IMR-90 (cell line): Measurements from ENCODE around the gene DGKZ. TPM values are rescaled to one million over a fixed set of nuclear protein-coding genes. Genes with fewer than 3 reads are reported as not detected.
A peak's percentile ranks its signal among the peaks of the same experiment; 100 is the strongest.

Source experiments
- ATAC-seq: fragments of 200-7000 bp; cut with Tn5 transposase; 2 replicates; pipeline ENCODE4 v1.9.1; 2020; ENCODE audit warnings: low read depth, mild to moderate bottlenecking, moderate library complexity
- BruUV-seq: library from RNA; stranded (reverse); fragments of 400-500 nt; replicated peaks from 2 replicates; lab custom pipeline; 2021; lab: Mats Ljungman, UMichigan
- CTCF ChIA-PET: fragments of 300-600 bp; formaldehyde crosslinking; extraction: SDS; loops from one replicate; lab custom pipeline; 2021; ENCODE audit warnings: antibody characterized with exemption; lab: Yijun Ruan, JAX
- POLR2A ChIA-PET: fragments of 300-600 bp; sonication (Branson Sonifier 250); formaldehyde crosslinking; loops from one replicate; lab custom pipeline; 2022; ENCODE audit warnings: antibody characterized with exemption; ENCODE audit not compliant: unreplicated experiment; lab: Charles Lee
- DNase-seq: peaks from one replicate; pipeline ENCODE4 v3.0.0; 2013
- H2AFZ ChIP-seq: replicated peaks from 2 replicates; pipeline ENCODE3; 2013; ENCODE audit warnings: low read length, mild to moderate bottlenecking; ENCODE audit not compliant: poor library complexity
- H2AK5ac ChIP-seq: 2 replicates; pipeline ENCODE4 v1.6.1; 2013; ENCODE audit warnings: low read depth, low read length, inconsistent platforms
- H2AK9ac ChIP-seq: replicated peaks from 2 replicates; pipeline ENCODE3; 2013; ENCODE audit warnings: mild to moderate bottlenecking, low read depth, low read length, moderate library complexity; ENCODE audit not compliant: poor library complexity
- H2BK120ac ChIP-seq: 2 replicates; pipeline ENCODE4 v1.6.1; 2013; ENCODE audit warnings: low read depth, low read length, inconsistent platforms
- H2BK15ac ChIP-seq: 3 replicates; pipeline ENCODE4 v1.6.1; 2013; ENCODE audit warnings: low read depth, low read length, inconsistent platforms
- H2BK20ac ChIP-seq: 2 replicates; pipeline ENCODE4 v1.6.1; 2013; ENCODE audit warnings: low read depth, mild to moderate bottlenecking, inconsistent platforms, low read length, moderate library complexity
- H2BK5ac ChIP-seq: 2 replicates; pipeline ENCODE4 v1.6.1; 2013; ENCODE audit warnings: mild to moderate bottlenecking, low read depth, low read length, inconsistent platforms; ENCODE audit not compliant: poor library complexity, severe bottlenecking
- H3K14ac ChIP-seq: replicated peaks from 2 replicates; pipeline ENCODE4 v1.6.1; 2013; ENCODE audit warnings: low read depth, low read length, inconsistent platforms
- H3K18ac ChIP-seq: 2 replicates; pipeline ENCODE4 v1.6.1; 2013; ENCODE audit warnings: low read depth, low read length, control low read depth
- H3K23ac ChIP-seq: 2 replicates; pipeline ENCODE4 v1.6.1; 2013; ENCODE audit warnings: low read depth, low read length, inconsistent platforms
- H3K27ac ChIP-seq: 2 replicates; pipeline ENCODE4 v1.5.1; 2013; ENCODE audit warnings: mild to moderate bottlenecking, control low read depth, low read length; ENCODE audit not compliant: insufficient read depth
- H3K27me3 ChIP-seq: 2 replicates; pipeline ENCODE4 v1.6.1; 2013; ENCODE audit warnings: low read length; ENCODE audit not compliant: control insufficient read depth, insufficient read depth
- H3K36me3 ChIP-seq: 2 replicates; pipeline ENCODE4 v1.6.1; 2013; ENCODE audit warnings: low read length, mixed read lengths; ENCODE audit not compliant: control insufficient read depth, insufficient read depth
- H3K4ac ChIP-seq: 2 replicates; pipeline ENCODE4 v1.6.1; 2013; ENCODE audit warnings: low read depth, low read length, inconsistent platforms
- H3K4me1 ChIP-seq: 2 replicates; pipeline ENCODE4 v1.6.1; 2013; ENCODE audit warnings: low read length, mixed read lengths; ENCODE audit not compliant: control insufficient read depth, insufficient read depth
- H3K4me2 ChIP-seq: 2 replicates; pipeline ENCODE4 v1.6.1; 2013; ENCODE audit warnings: low read depth, mild to moderate bottlenecking, control low read depth, low read length, moderate library complexity
- H3K4me3 ChIP-seq: 2 replicates; pipeline ENCODE4 v1.5.1; 2013; ENCODE audit warnings: low read depth, mild to moderate bottlenecking, control low read depth, low read length, moderate library complexity; ENCODE audit not compliant: insufficient read depth
- H3K56ac ChIP-seq: 2 replicates; pipeline ENCODE4 v1.6.1; 2013; ENCODE audit warnings: low read length, inconsistent platforms; ENCODE audit not compliant: insufficient read depth; ENCODE audit errors: extremely low read depth
- H3K79me1 ChIP-seq, 2 experiments: 2 replicates each; pipeline ENCODE4 v1.6.1; 2013; ENCODE audit warnings: low read length in 2 of 2, inconsistent platforms in 1 of 2, low read depth in 1 of 2
- H3K9ac ChIP-seq: 2 replicates; pipeline ENCODE4 v1.6.1; 2013; ENCODE audit warnings: low read depth, low read length, control low read depth
- H3K9me1 ChIP-seq: 2 replicates; pipeline ENCODE4 v1.6.1; 2013; ENCODE audit warnings: low read length, inconsistent platforms; ENCODE audit not compliant: insufficient read depth
- H3K9me3 ChIP-seq: 2 replicates; pipeline ENCODE4 v1.6.1; 2013; ENCODE audit warnings: low read length; ENCODE audit not compliant: control insufficient read depth, insufficient read depth
- H4K20me1 ChIP-seq: 2 replicates; pipeline ENCODE4 v1.6.1; 2013; ENCODE audit warnings: low read length, inconsistent platforms; ENCODE audit not compliant: insufficient read depth
- H4K5ac ChIP-seq: 2 replicates; pipeline ENCODE4 v1.6.1; 2013; ENCODE audit warnings: mild to moderate bottlenecking, low read depth, low read length, control low read depth
- H4K8ac ChIP-seq, 2 experiments: 2 replicates each; pipeline ENCODE4 v1.6.1; 2013; ENCODE audit warnings: low read depth in 2 of 2, low read length in 2 of 2, control low read depth in 1 of 2, inconsistent platforms in 1 of 2
- H4K91ac ChIP-seq: 2 replicates; pipeline ENCODE4 v1.6.1; 2013; ENCODE audit warnings: low read depth, low read length, inconsistent platforms; ENCODE audit not compliant: insufficient read depth
- RFX5 ChIP-seq: IDR thresholded peaks from 2 replicates; pipeline ENCODE4 v1.8.0; 2012; ENCODE audit warnings: low read depth, mild to moderate bottlenecking, low read length, moderate library complexity
- USF2 ChIP-seq: fragments of 150-350 bp; IDR thresholded peaks from 2 replicates; pipeline ENCODE4 v1.6.1; 2017; ENCODE audit warnings: mild to moderate bottlenecking, antibody characterized with exemption, low read length, low read depth
- WGBS, 2 experiments: methylation state at CpG; one replicate each; pipeline versions ENCODE4 v1.1.5 to v1.1.7; 2013; ENCODE audit warnings: missing lambda C conversion rate in 2 of 2; ENCODE audit not compliant: insufficient read length in 1 of 2; ENCODE audit errors: extremely low coverage in 2 of 2; 5-methylcytosine and 5-hydroxymethylcytosine counted together
- dilution Hi-C: fragments of 300-500 bp; cut with HindIII; formaldehyde crosslinking; loops from one replicate; pipeline ENCODE4 v1.14.3; 2018; ENCODE audit warnings: low sequenced_read_pairs; ENCODE audit not compliant: unreplicated experiment
- in situ Hi-C: fragments of 300-500 bp; cut with MboI; formaldehyde crosslinking; loops from 3 replicates; pipeline ENCODE4 v1.14.3; 2019; ENCODE audit warnings: low sequenced_read_pairs, inconsistent platforms, mixed read lengths
- intact Hi-C: fragments of 100-400 bp; cut with micrococcal nuclease; formaldehyde crosslinking; loops from 2 replicates; pipeline ENCODE4 v1.10.0; 2022
- polyA plus RNA-seq, 3 experiments: library from polyadenylated mRNA; depleted of rRNA; stranded (reverse); fragments of >200 nt; gene quantifications; 2 replicates each; pipeline ENCODE4 v1.2.3, GENCODE V29; 2012; ENCODE audit warnings: low replicate concordance in 1 of 3
- total RNA-seq: library from RNA; depleted of rRNA; stranded (reverse); fragments of >200 nt; gene quantifications from 2 replicates; pipeline ENCODE4 v1.2.3, GENCODE V29; 2012

Gene DGKZ
- total and polyA plus RNA-seq, 2 of the 4 experiments (the other 2 are of a cell fraction), result 46.8 to 62.0 TPM

DNA sequence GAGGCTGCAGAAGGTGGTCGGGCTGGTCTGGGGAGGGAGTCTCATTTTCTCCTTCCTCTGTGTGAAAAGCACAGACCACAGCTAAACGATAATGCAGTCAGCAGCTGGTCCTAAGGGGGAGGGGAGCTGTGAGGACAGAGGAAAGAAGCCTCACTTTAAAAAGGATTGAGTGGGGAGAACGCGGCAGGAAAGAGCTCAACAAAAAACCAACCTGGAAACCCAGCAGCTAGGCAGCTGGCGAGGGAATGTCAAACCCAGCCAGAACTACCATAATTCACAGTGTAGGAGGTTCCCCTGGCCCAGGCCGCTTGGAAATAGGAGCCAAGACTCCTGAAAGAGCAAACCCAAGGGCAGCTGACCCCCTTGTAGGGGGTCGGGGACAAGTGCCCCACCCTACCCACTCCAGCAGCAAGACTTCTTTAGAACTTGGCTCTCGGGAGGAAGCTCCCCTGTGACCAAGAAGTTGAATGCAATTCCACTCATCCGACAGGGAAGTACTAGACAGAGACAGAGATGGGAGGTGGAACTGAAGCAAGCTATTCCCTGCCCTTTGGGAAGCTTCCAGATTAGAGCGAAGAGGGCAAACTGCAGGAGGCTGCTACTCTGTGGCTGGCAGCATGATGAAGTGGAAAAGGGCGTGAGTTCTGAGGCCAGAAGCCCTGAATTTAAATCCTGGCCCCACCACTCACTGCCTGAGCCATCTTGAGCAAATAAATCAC is 16.5 kb upstream of the DGKZ start:
- no peaks in the 10 kb centered on the region for H3K79me1 ChIP-seq
- no peak overlapping the region for H3K4me3 ChIP-seq
- peak overlapping the region; percentile 74 for H2AK9ac ChIP-seq
- H2BK20ac ChIP-seq, result no peak overlapping the region
- no peak overlapping the region for H3K56ac ChIP-seq
- no peak overlapping the region for H2BK15ac ChIP-seq
- no peak overlapping the region for H2BK5ac ChIP-seq
- in situ Hi-C loops, result no loop called here
- no peak overlapping the region for H2BK120ac ChIP-seq
- no peaks in the 10 kb centered on the region for H3K9me3 ChIP-seq
- BruUV-seq, result no TSS peak
- H3K27ac ChIP-seq, result no peak overlapping the region
- ChIA-PET POLR2A (interaction anchor here (0.5 to 0.6 kb wide), 2 partner anchors 82 to 482 kb away, joined by 3 to 5 read pairs; no protein-coding TSS in a partner anchor), CTCF (no interaction called here)
- ATAC-seq (no peak; the same call in 1 of the 2 replicates), DNase-seq (no peak)
- H3K23ac ChIP-seq, result peak overlapping the region; percentile 35; the same call in 1 of the 2 replicates
- no peak overlapping the region for H4K8ac ChIP-seq
- H3K9me1 ChIP-seq, result peaks cover 2% of the 10 kb centered on the region; the same call in 1 of the 2 replicates
- H3K36me3 ChIP-seq, result peaks cover under 1% of the 10 kb centered on the region; the same call in 1 of the 2 replicates
- H3K27me3 ChIP-seq, result peaks cover 51% of the 10 kb centered on the region
- no peak overlapping the region for H2AK5ac ChIP-seq
- H3K4me2 ChIP-seq, result no peak overlapping the region
- intact Hi-C loops, result no loop called here
- TF ChIP-seq RFX5 (no peak), USF2 (no peak)
- H4K20me1 ChIP-seq, result no peaks in the 10 kb centered on the region
- WGBS, 2 experiments, result 60% methylated on average over 1 of the region's 11 CpGs; no CpG with 5 or more reads in 1 of the 2 experiments
- no peak overlapping the region for H4K5ac ChIP-seq
- peak overlapping the region; percentile 74 for H2AFZ ChIP-seq
- H3K4me1 ChIP-seq, result no peaks in the 10 kb centered on the region
- H4K91ac ChIP-seq, result no peak overlapping the region
- H3K18ac ChIP-seq, result no peak overlapping the region
- dilution Hi-C loops, result no loop called here
- H3K14ac ChIP-seq, result no peak overlapping the region
- H3K4ac ChIP-seq, result no peak overlapping the region
- H3K9ac ChIP-seq, result no peak overlapping the region
